Astrocyte of the spinal cord (primary cell): Measurements from ENCODE around the gene TCIRG1.

ENCODE experiments used
- DNase-seq: peaks from one replicate; pipeline ENCODE4 v3.0.0; 2011; ENCODE audit warnings: low read depth, low spot score
- H3K4me3 ChIP-seq: 2 replicates; pipeline ENCODE4 v1.5.1; 2011; ENCODE audit warnings: low read depth, mild to moderate bottlenecking, low read length, moderate library complexity
- in situ Hi-C: cut with HindIII; loops from 2 replicates; pipeline ENCODE4 v1.10.0; 2017; ENCODE audit warnings: low sequenced_read_pairs
- TF ChIP-seq, protein P1 (sequence below): IDR thresholded peaks from 2 replicates; pipeline ENCODE4 v1.5.1; 2012; ENCODE audit warnings: low read depth, mild to moderate bottlenecking, low read length, inconsistent platforms

The TCIRG1 gene

DNA sequence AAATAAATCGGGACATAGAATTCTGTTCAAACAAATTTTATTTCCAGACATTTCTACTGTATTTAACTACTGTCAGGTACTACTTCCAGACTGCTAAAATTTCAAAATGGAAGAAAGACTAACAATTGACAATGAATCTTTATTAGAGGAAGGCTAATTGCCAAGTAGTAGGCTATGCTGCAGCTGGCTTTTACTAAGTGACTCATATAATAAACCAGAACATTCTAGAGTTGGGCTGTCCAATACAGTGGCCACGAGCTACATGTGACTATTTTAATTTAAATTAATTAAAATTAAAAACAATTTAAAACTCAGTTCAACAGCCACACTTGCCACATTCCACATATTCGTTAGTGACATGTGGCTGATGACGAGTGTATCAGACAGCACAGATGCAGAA is 54.7 kb downstream of the TCIRG1 start:
- no peak overlapping the region for H3K4me3 ChIP-seq
- in situ Hi-C loops, result no loop called here
- TF ChIP-seq, protein P1, sequence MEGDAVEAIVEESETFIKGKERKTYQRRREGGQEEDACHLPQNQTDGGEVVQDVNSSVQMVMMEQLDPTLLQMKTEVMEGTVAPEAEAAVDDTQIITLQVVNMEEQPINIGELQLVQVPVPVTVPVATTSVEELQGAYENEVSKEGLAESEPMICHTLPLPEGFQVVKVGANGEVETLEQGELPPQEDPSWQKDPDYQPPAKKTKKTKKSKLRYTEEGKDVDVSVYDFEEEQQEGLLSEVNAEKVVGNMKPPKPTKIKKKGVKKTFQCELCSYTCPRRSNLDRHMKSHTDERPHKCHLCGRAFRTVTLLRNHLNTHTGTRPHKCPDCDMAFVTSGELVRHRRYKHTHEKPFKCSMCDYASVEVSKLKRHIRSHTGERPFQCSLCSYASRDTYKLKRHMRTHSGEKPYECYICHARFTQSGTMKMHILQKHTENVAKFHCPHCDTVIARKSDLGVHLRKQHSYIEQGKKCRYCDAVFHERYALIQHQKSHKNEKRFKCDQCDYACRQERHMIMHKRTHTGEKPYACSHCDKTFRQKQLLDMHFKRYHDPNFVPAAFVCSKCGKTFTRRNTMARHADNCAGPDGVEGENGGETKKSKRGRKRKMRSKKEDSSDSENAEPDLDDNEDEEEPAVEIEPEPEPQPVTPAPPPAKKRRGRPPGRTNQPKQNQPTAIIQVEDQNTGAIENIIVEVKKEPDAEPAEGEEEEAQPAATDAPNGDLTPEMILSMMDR, result no peak
- DNase-seq, result no peak

DNA sequence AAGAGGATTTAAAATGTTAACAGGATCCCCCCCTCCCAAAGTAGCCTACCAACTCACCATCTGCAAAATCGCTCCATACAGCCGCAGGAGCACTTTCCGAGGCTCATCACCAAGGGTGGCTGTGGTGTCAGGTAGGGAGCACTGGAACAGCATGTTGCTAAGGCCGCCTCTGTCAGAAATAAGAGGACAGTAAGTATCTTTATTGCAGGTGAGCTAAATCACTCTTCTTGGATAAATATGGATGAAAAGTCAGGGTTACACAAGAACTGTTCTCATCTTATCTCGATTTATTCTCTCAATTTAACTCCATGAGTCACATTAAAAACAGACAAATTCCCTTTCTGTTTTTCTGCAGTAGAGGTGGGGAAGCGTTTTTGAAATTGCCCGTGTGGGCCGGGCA is 58.1 kb downstream of the TCIRG1 start:
- no peak overlapping the region for H3K4me3 ChIP-seq
- in situ Hi-C loops, result no loop called here
- DNase-seq, result no peak
- TF ChIP-seq, protein P1, result no peak

DNA sequence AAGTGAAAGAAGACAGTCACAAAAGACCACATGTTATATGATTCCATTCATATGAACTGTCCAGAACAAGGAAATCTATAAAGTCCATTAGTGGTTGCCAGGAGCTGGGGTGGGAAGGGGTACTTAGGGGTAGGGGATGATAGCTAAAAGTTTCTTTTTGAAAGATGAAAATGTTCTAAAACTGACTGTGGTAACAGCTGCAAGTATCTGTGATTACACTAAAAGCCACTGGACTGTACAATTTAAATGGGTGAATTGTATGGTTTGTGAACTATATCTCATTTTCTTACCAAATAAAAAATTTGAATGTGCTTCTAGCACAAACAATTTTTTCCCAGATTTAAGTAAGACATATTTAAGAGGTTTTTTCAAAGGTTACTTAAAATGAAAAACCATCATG is 60.2 kb downstream of the TCIRG1 start:
- in situ Hi-C loops, result no loop called here
- no peak for DNase-seq
- TF ChIP-seq, protein P1, result no peak
- H3K4me3 ChIP-seq, result no peak overlapping the region

DNA sequence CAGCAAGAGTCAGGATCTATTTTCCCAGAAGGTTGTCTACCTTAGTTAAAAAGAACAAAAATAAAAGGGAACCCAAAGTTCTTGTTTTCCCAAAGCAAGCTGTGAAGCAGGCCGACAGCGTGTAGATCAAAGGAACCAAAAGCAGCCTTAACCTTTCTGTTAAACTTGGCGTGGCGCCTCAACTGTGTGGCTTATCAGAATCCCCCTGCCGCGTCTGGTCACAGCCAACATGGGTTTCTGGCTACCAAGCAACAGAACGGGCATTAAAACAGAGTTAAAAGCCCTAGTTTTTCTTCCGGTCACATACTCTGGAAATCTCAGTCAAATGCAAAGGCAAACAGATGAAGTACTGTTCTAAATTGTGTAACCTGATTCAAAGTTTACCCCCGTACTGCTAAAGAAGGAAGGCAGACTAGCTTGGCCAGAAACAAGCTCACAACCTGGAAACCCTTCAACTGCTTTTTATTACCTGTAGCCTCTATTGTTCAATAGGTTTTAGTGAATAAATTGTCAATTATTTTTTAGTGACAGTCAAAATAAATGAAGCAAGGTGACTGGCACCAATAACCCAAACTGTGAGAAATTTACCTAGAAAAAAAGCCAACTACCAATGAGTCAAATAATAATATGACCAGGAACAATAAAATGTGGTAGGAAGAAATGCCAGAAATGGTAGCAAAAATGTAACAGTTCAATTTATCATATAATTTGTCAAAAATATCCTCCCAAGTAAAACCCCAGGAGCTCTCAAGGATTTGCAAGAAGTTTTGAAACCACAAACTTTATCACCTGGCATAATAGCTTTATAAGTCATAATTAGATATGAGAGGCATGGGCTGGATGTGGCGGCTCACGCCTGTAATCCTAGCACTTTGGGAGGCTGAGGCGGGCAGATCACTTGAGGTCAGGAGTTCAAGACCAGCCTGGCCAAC is 60.9 kb downstream of the TCIRG1 start:
- H3K4me3 ChIP-seq, result peak overlapping the region; percentile 10
- in situ Hi-C loops, result no loop called here
- DNase-seq, result peak; percentile 82
- TF ChIP-seq, protein P1, result no peak
